ENCODE results near the gene EVC. TPM values are rescaled to one million over a fixed set of nuclear protein-coding genes. Genes with fewer than 3 reads are reported as not detected.

Gene EVC
- total RNA-seq, 1 experiment from 2014 or later: 17.3 TPM

DNA sequence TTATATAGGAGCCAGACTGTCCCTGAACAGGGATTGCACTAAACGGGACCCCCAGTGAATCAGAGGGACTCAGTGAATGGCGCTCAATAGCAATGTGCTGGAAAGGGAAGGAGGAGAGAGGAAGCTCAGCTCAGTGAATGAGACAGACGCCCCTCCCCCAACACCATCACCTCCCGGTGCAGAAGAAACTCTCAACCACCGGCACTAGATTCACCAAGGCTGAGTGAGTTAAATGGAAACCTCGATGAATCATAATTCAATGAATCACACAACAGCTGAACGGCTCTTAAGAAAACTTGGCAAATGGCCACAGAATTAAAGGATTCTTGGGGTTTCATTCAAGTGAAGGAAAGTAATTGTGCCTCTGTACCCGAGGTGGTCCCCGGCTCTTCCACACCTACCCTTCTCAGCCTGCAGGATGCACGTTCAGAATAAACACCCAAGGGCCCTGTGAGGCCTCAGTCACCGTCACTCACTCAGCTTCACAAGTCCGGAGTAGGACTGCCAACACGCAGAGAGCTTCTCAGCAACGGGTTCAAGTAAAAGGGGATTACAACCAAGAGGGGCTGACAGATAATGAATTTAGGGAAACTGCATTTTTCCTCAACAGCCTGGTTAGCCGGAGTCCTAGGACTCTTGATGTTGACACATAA lies 152.6 kb downstream of the EVC start:
- Histone ChIP-seq H3K9me3 (ENCODE audit: low read depth, low read length, poor library complexity, severe bottlenecking) (no peaks in the 10 kb centered on the region), H3K36me3 (ENCODE audit: insufficient read depth, low read length, poor library complexity, severe bottlenecking) (peaks cover 9% of the 10 kb centered on the region), H3K4me1 (ENCODE audit: insufficient read depth, low read length, poor library complexity, severe bottlenecking) (peaks cover 25% of the 10 kb centered on the region), H3K27ac (ENCODE audit: low read depth, low read length, poor library complexity, severe bottlenecking) (peak overlapping the region; percentile 44), H3K27me3 (replicated peaks; ENCODE audit: insufficient read depth, low read depth, low read length, poor library complexity) (no peaks in the 10 kb centered on the region), H3K4me3 (ENCODE audit: low read depth, low read length, poor library complexity, severe bottlenecking) (no peak overlapping the region)
- BruUV-seq (replicated peaks): no TSS peak
- DNase-seq (ENCODE audit: low spot score): peak; percentile 87
- no peak for TF ChIP-seq EZH2 (IDR thresholded peaks at IDR 0.05; ENCODE audit: borderline replicate concordance, low read depth, low read length, poor library complexity, severe bottlenecking)
- TF ChIP-seq, protein P1, sequence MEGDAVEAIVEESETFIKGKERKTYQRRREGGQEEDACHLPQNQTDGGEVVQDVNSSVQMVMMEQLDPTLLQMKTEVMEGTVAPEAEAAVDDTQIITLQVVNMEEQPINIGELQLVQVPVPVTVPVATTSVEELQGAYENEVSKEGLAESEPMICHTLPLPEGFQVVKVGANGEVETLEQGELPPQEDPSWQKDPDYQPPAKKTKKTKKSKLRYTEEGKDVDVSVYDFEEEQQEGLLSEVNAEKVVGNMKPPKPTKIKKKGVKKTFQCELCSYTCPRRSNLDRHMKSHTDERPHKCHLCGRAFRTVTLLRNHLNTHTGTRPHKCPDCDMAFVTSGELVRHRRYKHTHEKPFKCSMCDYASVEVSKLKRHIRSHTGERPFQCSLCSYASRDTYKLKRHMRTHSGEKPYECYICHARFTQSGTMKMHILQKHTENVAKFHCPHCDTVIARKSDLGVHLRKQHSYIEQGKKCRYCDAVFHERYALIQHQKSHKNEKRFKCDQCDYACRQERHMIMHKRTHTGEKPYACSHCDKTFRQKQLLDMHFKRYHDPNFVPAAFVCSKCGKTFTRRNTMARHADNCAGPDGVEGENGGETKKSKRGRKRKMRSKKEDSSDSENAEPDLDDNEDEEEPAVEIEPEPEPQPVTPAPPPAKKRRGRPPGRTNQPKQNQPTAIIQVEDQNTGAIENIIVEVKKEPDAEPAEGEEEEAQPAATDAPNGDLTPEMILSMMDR (conservative IDR thresholded peaks at IDR 0.05; ENCODE audit: low read depth, low read length): no peak
- intact Hi-C loops (cut with micrococcal nuclease; ENCODE audit: unreplicated experiment): no loop called here
- ChIA-PET CTCF (no interaction called here), POLR2A (ENCODE audit: low non-redundant PET) (interaction anchor here (0.5 kb wide), 1 partner anchor 1890 kb away, joined by 3 read pairs; no protein-coding TSS in a partner anchor)

Other genes with a start within 250 kb of the EVC start
- 5.6 and 6.0 TPM in 2 replicates for gene EVC2, start 2.6 kb upstream of the EVC start, total RNA-seq (2021)
- gene CRMP1, start 181.9 kb downstream of the EVC start, total RNA-seq (2021): 77.5 and 83.4 TPM in 2 replicates